HG03025 (cell line): ENCODE results near the gene TREML2.

Experiments used
- ATAC-seq: cut with Tn5 transposase; IDR thresholded peaks from one replicate; pipeline ENCODE4 v1.9.1; 2021; ENCODE audit warnings: mild to moderate bottlenecking, moderate library complexity; ENCODE audit not compliant: unreplicated experiment, low FRiP score

TREML2 gene

DNA sequence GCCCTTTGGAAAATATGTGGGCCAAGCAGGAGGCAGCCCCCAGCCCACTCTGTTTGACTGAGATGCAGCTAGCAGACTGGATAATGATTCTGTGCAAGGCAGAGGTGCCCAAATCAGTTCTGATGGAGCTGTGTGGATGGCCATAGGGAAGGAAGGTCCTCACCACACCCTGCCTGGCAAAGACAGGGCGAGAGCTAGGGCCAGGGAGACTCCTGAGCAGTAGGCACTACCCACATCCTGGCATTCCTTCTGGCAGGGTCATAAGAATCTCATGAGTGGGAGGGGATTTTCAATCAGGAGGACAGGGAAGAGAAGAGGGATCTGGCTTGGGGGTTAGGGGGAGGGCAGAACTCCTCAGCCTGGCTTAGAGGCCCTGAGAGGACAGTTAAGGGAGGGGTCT is 19.4 kb downstream of the TREML2 start:
- no peak for ATAC-seq

GRCh38 chr6:41179163-41179562 is 21.8 kb downstream of the TREML2 start:
- ATAC-seq, result no peak

DNA sequence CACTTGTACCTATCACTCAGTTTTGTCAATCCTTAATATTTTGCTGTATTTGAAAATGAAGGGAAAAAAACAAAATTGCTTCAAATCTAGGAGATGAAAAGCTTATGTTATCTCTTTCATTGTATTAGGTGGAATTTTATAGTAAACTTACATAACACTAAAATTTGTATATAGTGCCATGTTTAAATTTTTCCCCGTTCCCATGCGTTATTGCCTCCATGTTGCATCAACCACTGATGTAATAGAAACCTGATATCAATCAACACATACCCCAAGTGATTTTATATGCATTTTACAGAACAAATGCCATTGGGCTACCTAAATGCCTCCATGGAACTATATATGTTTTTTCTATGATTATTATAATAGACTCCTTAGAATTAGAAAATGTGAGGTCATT is 23.3 kb downstream of the TREML2 start:
- ATAC-seq, result no peak

GRCh38 chr6:41177287-41177686 is 23.7 kb downstream of the TREML2 start:
- no peak for ATAC-seq

- ATAC-seq, result no peak
Measured at GRCh38 chr6:41176189-41176588, 24.8 kb downstream of the TREML2 start.

DNA sequence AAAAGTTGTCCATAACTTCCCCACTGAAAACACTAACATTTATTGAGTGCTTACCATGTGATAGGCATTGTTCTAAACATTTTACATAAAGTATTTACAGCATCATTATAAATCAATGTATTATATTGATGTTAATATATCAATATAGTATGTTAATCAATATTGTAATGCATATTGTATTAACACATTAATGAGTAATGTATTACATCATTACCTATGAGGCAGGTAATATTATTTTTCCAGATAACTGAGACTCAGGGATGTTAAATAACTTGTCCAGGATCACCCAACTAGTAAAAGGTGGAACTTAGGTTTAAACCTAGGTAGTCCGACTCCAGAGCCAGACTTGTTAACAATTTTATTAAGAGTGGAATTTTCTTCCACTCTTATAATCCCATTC is 25.9 kb downstream of the TREML2 start:
- no peak for ATAC-seq

DNA sequence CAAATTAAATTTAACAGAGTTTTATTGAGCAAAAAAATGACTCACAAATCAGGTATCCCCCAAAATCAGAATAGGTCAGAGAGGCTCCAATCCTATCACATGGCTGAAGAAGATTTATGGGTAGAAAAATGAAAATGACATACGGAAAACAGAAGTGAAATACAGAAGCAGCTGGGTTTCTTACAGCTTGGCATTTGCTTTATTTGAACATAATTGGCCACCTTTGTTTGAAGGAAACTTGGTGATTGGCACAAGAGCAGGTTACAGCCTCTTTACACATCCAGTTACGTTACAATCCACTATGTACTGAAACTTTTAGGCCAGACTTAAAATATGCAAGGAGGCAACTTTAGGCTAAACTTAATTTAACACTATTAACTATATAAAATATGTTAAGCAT is 26.3 kb downstream of the TREML2 start:
- ATAC-seq, result no peak

- ATAC-seq, result no peak
Measured at GRCh38 chr6:41171908-41172307, 29.0 kb downstream of the TREML2 start.

DNA sequence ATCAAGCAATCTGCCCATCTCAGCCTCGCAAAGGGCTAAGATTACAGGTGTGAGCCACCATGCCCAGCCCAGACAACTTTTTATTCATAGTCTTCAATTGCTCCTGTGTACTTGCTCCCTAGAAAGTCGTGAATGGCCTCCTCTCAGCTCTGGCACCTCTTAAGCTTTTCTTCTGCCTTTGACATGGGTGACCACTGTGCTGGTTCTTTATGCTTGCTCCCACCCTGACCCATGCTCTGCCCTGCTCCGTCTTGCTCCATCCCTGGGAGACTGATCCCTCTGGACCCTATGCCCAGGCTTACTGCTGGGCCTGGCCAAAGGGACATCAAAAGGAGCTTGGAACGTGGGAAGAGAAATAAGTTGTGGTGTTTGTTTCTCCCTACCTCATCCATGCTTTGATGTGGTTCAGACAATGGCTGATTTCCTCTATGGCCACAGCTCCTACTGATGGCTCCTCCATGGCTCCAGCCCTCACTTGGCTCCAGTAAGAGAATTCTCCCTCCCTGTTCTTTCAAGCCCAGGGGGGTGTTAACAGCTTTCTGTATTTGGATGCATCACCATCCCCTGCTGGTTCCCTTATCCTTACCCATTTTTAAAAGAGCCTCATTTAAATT is 30.3 kb downstream of the TREML2 start:
- ATAC-seq, result no peak

- ATAC-seq, result no peak
Measured at GRCh38 chr6:41167173-41167963, 33.6 kb downstream of the TREML2 start.

- ATAC-seq, result no peak
Measured at GRCh38 chr6:41164551-41165120, 36.3 kb downstream of the TREML2 start.

GRCh38 chr6:41163419-41163717 is 37.6 kb downstream of the TREML2 start:
- no peak for ATAC-seq

- no peak for ATAC-seq
Measured at GRCh38 chr6:41162687-41163418, 38.1 kb downstream of the TREML2 start, which contains the start of gene TREM2. Gene TREM2, minus strand, starts transcription at chr6:41163116. Its CDS starts 34 bp downstream, at chr6:41163082.

GRCh38 chr6:41161851-41162552 is 38.9 kb downstream of the TREML2 start:
- no peak for ATAC-seq

GRCh38 chr6:41161380-41161779 is 39.6 kb downstream of the TREML2 start:
- no peak for ATAC-seq

DNA sequence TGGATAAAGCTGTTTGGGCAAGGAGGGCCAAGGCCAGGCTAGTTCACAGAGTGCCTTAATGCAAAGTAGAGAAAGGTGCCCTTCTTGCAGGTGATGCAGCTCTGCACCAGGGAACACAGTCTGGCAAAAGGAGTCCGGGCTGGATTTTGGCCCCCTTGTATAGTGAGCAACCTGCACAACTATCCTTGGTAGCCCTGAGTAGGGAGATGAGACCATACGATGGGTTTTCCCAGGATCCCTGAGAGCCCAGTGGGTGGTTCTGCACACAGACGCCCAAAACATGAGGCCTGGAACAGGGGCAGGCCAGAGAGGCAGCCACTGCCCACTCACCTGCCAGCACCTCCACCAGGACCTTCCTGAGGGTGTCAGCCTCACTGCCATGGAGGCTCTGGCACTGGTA is 40.0 kb downstream of the TREML2 start:
- no peak for ATAC-seq

- ATAC-seq, result no peak
Measured at GRCh38 chr6:41159415-41160082, 41.4 kb downstream of the TREML2 start.

GRCh38 chr6:41157323-41157722 is 43.6 kb downstream of the TREML2 start:
- ATAC-seq, result no peak

- no peak for ATAC-seq
Measured at GRCh38 chr6:41156771-41157170, 44.2 kb downstream of the TREML2 start.

- ATAC-seq, result no peak
Measured at GRCh38 chr6:41156001-41156400, 44.9 kb downstream of the TREML2 start.
